ENCODE data around the gene OR5H1.

- TF ChIP-seq ZNF253 (CRISPR knock-in tag; conservative IDR thresholded peaks at IDR 0.05), result no peak
- TF ChIP-seq TEAD4 (IDR thresholded peaks at IDR 0.05; ENCODE audit: low read length), result no peak
- no peak for TF ChIP-seq TEAD4 (CRISPR knock-in tag; IDR thresholded peaks at IDR 0.05; ENCODE audit: borderline replicate concordance)
- no peak for TF ChIP-seq PTTG1 (tag; IDR thresholded peaks at IDR 0.05; ENCODE audit: low read depth)
- TF ChIP-seq CTCF (IDR thresholded peaks at IDR 0.05 in 2 of 3, conservative IDR thresholded peaks at IDR 0.05 in 1 of 3; ENCODE audit: insufficient read depth in 2 of 3, low read depth in 1 of 3, low read length in 3 of 3), result no peak
- no peak for TF ChIP-seq MEIS2 (IDR thresholded peaks at IDR 0.05; ENCODE audit: partially characterized antibody)
- no peak for TF ChIP-seq NFATC3 (IDR thresholded peaks at IDR 0.05)
- TF ChIP-seq ZNF347 (CRISPR knock-in tag; IDR thresholded peaks at IDR 0.05; ENCODE audit: low read depth), result no peak
- no peak for TF ChIP-seq ELF4 (CRISPR knock-in tag; IDR thresholded peaks at IDR 0.05)
- TF ChIP-seq POLR2A (conservative IDR thresholded peaks at IDR 0.05), result no peak
- no peak for TF ChIP-seq ZNF274 (IDR thresholded peaks at IDR 0.05; ENCODE audit: borderline replicate concordance, low read depth, low read length)
Observed at GRCh38 chr3:98148751-98149150, 18.2 kb downstream of the OR5H1 start.
